ENCODE data around the gene VASP. TPM values are rescaled to one million over a fixed set of nuclear protein-coding genes. Genes with fewer than 3 reads are reported as not detected.

VASP gene
- total and polyA plus RNA-seq, 9 of the 15 experiments (the other 6 are each of a cell fraction or from before 2014, with no cell fraction given) = 16.7 to 261 (median 112) TPM

DNA sequence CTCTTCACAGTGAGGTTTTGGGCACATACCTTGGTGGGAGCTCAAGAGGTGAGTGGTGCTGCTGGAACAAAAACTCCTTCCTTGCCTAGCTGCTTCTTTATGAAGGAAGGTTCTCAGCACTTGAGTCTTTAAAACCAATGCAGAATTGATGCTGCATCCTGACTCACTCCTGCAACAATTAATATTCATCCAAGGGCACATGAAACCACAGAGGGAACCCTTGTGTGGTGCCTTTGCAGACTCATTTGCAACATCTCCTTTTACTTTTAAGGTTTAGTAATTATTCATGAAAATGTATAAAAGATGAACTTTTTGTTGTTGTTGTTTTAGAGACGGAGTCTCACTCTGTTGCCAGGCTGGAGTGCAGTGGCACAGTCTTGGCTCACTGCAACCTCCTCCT, 47.2 kb downstream of the VASP start:
- ATAC-seq (no peak), FAIRE-seq (no peak), DNase-seq (ENCODE audit: extremely low read depth in 1 of 4, low spot score in 3 of 4) (no peak)
- Histone ChIP-seq H3K4me2 (ENCODE audit: insufficient read depth, low read length) (no peak overlapping the region), H3K36me3 (ENCODE audit: control insufficient read depth, insufficient read depth, low read length) (peaks cover 12% of the 10 kb centered on the region; the same call in 2 of the 3 replicates), H3K9me1 (ENCODE audit: control insufficient read depth, insufficient read depth, low read length) (no peaks in the 10 kb centered on the region), H3K27ac (ENCODE audit: extremely low read depth, low read depth, low read length) (no peak overlapping the region), H3K79me2 (ENCODE audit: control insufficient read depth, insufficient read depth, low read length) (peaks cover 6% of the 10 kb centered on the region; the same call in 2 of the 3 replicates), H3K27me3 (ENCODE audit: control insufficient read depth in 2 of 2, insufficient read depth in 2 of 2, low read length in 2 of 2) (no peaks in the 10 kb centered on the region), H3K4me3 (no peak overlapping the region), H4K20me1 (replicated peaks; ENCODE audit: control insufficient read depth, insufficient read depth, low read length) (no peaks in the 10 kb centered on the region), H3K4me1 (replicated peaks in 1 of 2; ENCODE audit: control insufficient read depth in 2 of 2, insufficient read depth in 2 of 2, low read length in 2 of 2) (peaks cover 0 to 22% of the 10 kb centered on the region in 2 experiments; a peak in 2 of 5 replicates), H2AFZ (ENCODE audit: low read depth, low read length) (no peak overlapping the region), H3K9me3 (replicated peaks; ENCODE audit: control insufficient read depth, insufficient read depth, low read depth, low read length) (no peaks in the 10 kb centered on the region), H3K9ac (ENCODE audit: insufficient read depth in 1 of 2, low read depth in 2 of 2, low read length in 2 of 2) (no peak overlapping the region)
- POLR2A ChIA-PET = interaction anchor here (0.6 to 1.0 kb wide), 3 partner anchors 9 to 29 kb away, joined by 3 read pairs; no protein-coding TSS in a partner anchor
- in situ Hi-C loops (cut with MboI) (no loop called here), intact Hi-C loops (cut with micrococcal nuclease) (no loop called here)
- BruUV-seq (replicated peaks) = no TSS peak
- no peak for TF ChIP-seq NCOA4 (IDR thresholded peaks at IDR 0.05; ENCODE audit: partially characterized antibody)
- TF ChIP-seq XRCC4 (IDR thresholded peaks at IDR 0.05; ENCODE audit: extremely low read depth, insufficient read depth, insufficient read length) = no peak
- WGBS (ENCODE audit: insufficient coverage, low coverage, missing lambda C conversion rate) = 90% methylated on average over 1 of the region's 1 CpG
- CTCF ChIA-PET (ENCODE audit: low intra/inter-chr PET ratio) = no interaction called here

DNA sequence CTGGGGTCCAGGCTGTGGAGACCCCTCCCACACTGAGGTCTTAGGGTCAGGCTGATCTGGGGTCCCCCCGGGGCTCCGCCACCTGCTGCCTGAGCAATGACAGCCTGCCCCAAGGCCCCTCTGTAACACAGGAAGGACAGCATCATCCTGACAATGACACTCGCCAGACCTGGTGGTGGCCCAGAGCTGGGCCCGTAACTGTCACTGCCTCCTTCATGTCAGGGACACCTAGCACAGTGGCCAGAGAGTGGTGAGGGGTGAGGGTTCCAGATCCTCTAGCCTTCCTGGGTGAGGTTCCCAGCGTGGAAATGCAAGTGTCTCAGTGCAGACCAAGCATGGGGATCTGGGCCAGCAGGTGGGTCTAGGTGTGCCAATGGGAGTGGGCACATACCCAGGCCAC, 49.6 kb downstream of the VASP start:
- H3K27ac ChIP-seq (ENCODE audit: extremely low read depth, low read depth, low read length) = no peak overlapping the region
- no peak overlapping the region for H3K4me2 ChIP-seq (ENCODE audit: insufficient read depth, low read length)
- H3K4me1 ChIP-seq (replicated peaks in 1 of 2; ENCODE audit: control insufficient read depth in 2 of 2, insufficient read depth in 2 of 2, low read length in 2 of 2) = peaks cover 0 to 22% of the 10 kb centered on the region in 2 experiments; a peak in 2 of 5 replicates
- DNase-seq (ENCODE audit: extremely low read depth in 1 of 4, low spot score in 3 of 4) = peak in 1 of 4 experiments; percentile 6
- TF ChIP-seq JUN (IDR thresholded peaks at IDR 0.05; ENCODE audit: borderline replicate concordance, low read depth, low read length) = no peak
- 0 out of 2 replicates have a peak, but pooled peaks have one; percentile 17 for TF ChIP-seq JUN (CRISPR knock-in tag; IDR thresholded peaks at IDR 0.05; ENCODE audit: borderline replicate concordance)
- TF ChIP-seq RBFOX2 (IDR thresholded peaks at IDR 0.05; ENCODE audit: low read depth, low read length) = no peak
- in situ Hi-C loops (cut with MboI) = loop anchor here (5.0 kb wide), 1 partner anchor 35 kb away; no protein-coding TSS in a partner anchor
- no peak for FAIRE-seq
- no peaks in the 10 kb centered on the region for H3K27me3 ChIP-seq (ENCODE audit: control insufficient read depth in 2 of 2, insufficient read depth in 2 of 2, low read length in 2 of 2)
- H3K9me3 ChIP-seq (replicated peaks; ENCODE audit: control insufficient read depth, insufficient read depth, low read depth, low read length) = no peaks in the 10 kb centered on the region
- H3K9ac ChIP-seq (ENCODE audit: insufficient read depth in 1 of 2, low read depth in 2 of 2, low read length in 2 of 2) = peak overlapping the region in 1 of 2 experiments; percentile 71; a peak in 2 of 4 replicates
- CTCF ChIA-PET (ENCODE audit: low intra/inter-chr PET ratio) = no interaction called here
- H3K79me2 ChIP-seq (ENCODE audit: control insufficient read depth, insufficient read depth, low read length) = peaks cover 9% of the 10 kb centered on the region
- H3K36me3 ChIP-seq (ENCODE audit: control insufficient read depth, insufficient read depth, low read length) = peaks cover 19% of the 10 kb centered on the region; the same call in 2 of the 3 replicates
- H4K20me1 ChIP-seq (replicated peaks; ENCODE audit: control insufficient read depth, insufficient read depth, low read length) = no peaks in the 10 kb centered on the region
- intact Hi-C loops (cut with micrococcal nuclease) = loop anchor here (5.0 kb wide), 1 partner anchor 130 kb away; no protein-coding TSS in a partner anchor
- no TSS peak for BruUV-seq (replicated peaks)
- POLR2A ChIA-PET = interaction anchor here (0.7 to 1.4 kb wide), 3 partner anchors 10 to 861 kb away, joined by 3 to 5 read pairs (median 4); no protein-coding TSS in a partner anchor
- no peak overlapping the region for H3K4me3 ChIP-seq
- ATAC-seq = no peak
- H2AFZ ChIP-seq (ENCODE audit: low read depth, low read length) = no peak overlapping the region
- no peaks in the 10 kb centered on the region for H3K9me1 ChIP-seq (ENCODE audit: control insufficient read depth, insufficient read depth, low read length)
- 86% methylated on average over 5 of the region's 5 CpGs for WGBS (ENCODE audit: insufficient coverage, low coverage, missing lambda C conversion rate)

Data from K562 (cell line).